ENCODE measurements around the gene BRAF. TPM values are rescaled to one million over a fixed set of nuclear protein-coding genes. Genes with fewer than 3 reads are reported as not detected.

BRAF gene
- total RNA-seq, 4 donors from 2014 or later = 20.9 to 51.8 (median 34.8) TPM

DNA sequence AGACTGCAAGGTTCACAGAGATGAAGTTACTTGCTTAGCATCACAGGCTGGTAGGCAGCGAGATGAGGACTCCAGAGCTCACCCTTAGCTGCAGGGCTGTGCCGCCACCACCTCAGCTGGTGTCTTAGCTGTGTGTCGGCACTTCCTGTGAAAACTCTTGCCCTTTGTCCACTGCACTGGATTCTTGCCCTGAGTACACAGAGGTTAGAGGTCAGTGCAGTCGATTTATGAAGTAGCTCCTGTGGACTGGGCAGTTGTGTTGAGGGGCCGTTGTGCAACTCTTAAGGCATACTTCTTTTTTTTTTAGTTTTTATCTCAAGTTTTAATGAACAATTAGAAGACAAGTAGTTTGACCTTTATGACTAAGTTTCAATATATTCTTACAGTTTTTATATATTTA is 217.6 kb downstream of the BRAF start:
- intact Hi-C loops (cut with DNase I; ENCODE audit: low total_unique reads) (no loop called here), in situ Hi-C loops (cut with MboI; ENCODE audit: low pct_ligation_motif_present in 1 of 4, low pct_unique_long_range_greater_than_20kb in 1 of 4, low sequenced_read_pairs in 3 of 4) (no loop called here)
- Histone ChIP-seq H3K36me3 (peaks cover 0 to 16% (median 7%) of the 10 kb centered on the region in 4 donors), H3K9me3 (no peaks in the 10 kb centered on the region), H3K27ac (no peak overlapping the region), H3K27me3 (no peaks in the 10 kb centered on the region), H3K4me1 (no peaks in the 10 kb centered on the region), H3K4me3 (no peak overlapping the region)
- TF ChIP-seq, protein P1, sequence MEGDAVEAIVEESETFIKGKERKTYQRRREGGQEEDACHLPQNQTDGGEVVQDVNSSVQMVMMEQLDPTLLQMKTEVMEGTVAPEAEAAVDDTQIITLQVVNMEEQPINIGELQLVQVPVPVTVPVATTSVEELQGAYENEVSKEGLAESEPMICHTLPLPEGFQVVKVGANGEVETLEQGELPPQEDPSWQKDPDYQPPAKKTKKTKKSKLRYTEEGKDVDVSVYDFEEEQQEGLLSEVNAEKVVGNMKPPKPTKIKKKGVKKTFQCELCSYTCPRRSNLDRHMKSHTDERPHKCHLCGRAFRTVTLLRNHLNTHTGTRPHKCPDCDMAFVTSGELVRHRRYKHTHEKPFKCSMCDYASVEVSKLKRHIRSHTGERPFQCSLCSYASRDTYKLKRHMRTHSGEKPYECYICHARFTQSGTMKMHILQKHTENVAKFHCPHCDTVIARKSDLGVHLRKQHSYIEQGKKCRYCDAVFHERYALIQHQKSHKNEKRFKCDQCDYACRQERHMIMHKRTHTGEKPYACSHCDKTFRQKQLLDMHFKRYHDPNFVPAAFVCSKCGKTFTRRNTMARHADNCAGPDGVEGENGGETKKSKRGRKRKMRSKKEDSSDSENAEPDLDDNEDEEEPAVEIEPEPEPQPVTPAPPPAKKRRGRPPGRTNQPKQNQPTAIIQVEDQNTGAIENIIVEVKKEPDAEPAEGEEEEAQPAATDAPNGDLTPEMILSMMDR (IDR thresholded peaks at IDR 0.05) = no peak
- TF ChIP-seq EP300 (IDR thresholded peaks at IDR 0.05; ENCODE audit: low read depth) (no peak), POLR2AphosphoS5 (IDR thresholded peaks at IDR 0.05) (no peak), POLR2A (IDR thresholded peaks at IDR 0.05) (no peak)
- whole genome bisulfite sequencing, 2 donors (ENCODE audit: low coverage in 1 of 2) = 82 to 91% methylated on average over 2 to 5 of the region's 5 CpGs
- DNase-seq = no peak

- TF ChIP-seq, protein P1 (IDR thresholded peaks at IDR 0.05) = no peak
- TF ChIP-seq POLR2A (IDR thresholded peaks at IDR 0.05) = no peak
- TF ChIP-seq POLR2AphosphoS5 (IDR thresholded peaks at IDR 0.05) = no peak
- in situ Hi-C loops (cut with MboI; ENCODE audit: low pct_ligation_motif_present in 1 of 4, low pct_unique_long_range_greater_than_20kb in 1 of 4, low sequenced_read_pairs in 3 of 4) = no loop called here
- no peaks in the 10 kb centered on the region for H3K27me3 ChIP-seq
- peaks cover 0 to under 1% (median 0%) of the 10 kb centered on the region in 4 donors for H3K4me1 ChIP-seq
- intact Hi-C loops (cut with DNase I; ENCODE audit: low total_unique reads) = no loop called here
- peaks cover 0 to 16% (median 7%) of the 10 kb centered on the region in 4 donors for H3K36me3 ChIP-seq
- WGBS, 2 donors (ENCODE audit: low coverage in 1 of 2) = 81 to 100% methylated on average over 2 of the region's 2 CpGs
- no peaks in the 10 kb centered on the region for H3K9me3 ChIP-seq
- H3K27ac ChIP-seq = no peak overlapping the region
- H3K4me3 ChIP-seq = no peak overlapping the region
- DNase-seq = no peak
Observed at GRCh38 chr7:140704205-140704604, 220.5 kb downstream of the BRAF start.

- Histone ChIP-seq H3K27me3 (no peaks in the 10 kb centered on the region), H3K4me3 (no peak overlapping the region), H3K27ac (no peak overlapping the region), H3K9me3 (no peaks in the 10 kb centered on the region), H3K4me1 (peaks cover 4 to 15% (median 8%) of the 10 kb centered on the region in 4 donors), H3K36me3 (peaks cover 0 to 16% (median 7%) of the 10 kb centered on the region in 4 donors)
- WGBS, 2 donors (ENCODE audit: low coverage in 1 of 2) = 84 to 86% methylated on average over 4 to 10 of the region's 10 CpGs
- TF ChIP-seq POLR2A (IDR thresholded peaks at IDR 0.05) (no peak), EP300 (IDR thresholded peaks at IDR 0.05; ENCODE audit: low read depth) (no peak)
- no peak for DNase-seq
- intact Hi-C loops (cut with DNase I; ENCODE audit: low total_unique reads) (no loop called here), in situ Hi-C loops (cut with MboI; ENCODE audit: low pct_ligation_motif_present in 1 of 4, low pct_unique_long_range_greater_than_20kb in 1 of 4, low sequenced_read_pairs in 3 of 4) (no loop called here)
Observed at GRCh38 chr7:140702774-140703173, 222.0 kb downstream of the BRAF start.

GRCh38 chr7:140698477-140698876 is 226.3 kb downstream of the BRAF start:
- Histone ChIP-seq H3K9me3 (no peaks in the 10 kb centered on the region), H3K4me3 (no peak overlapping the region), H3K27ac (no peak overlapping the region), H3K27me3 (no peaks in the 10 kb centered on the region), H3K4me1 (peaks cover 12 to 25% (median 18%) of the 10 kb centered on the region in 4 donors), H3K36me3 (no peaks in the 10 kb centered on the region)
- in situ Hi-C loops (cut with MboI; ENCODE audit: low pct_ligation_motif_present in 1 of 4, low pct_unique_long_range_greater_than_20kb in 1 of 4, low sequenced_read_pairs in 3 of 4) (loop anchor here (25.0 kb wide), 1 partner anchor 314 kb away; the partner anchor contains the start of gene MRPS33 (in 4 of the 4)), intact Hi-C loops (cut with DNase I; ENCODE audit: low total_unique reads) (no loop called here)
- no peak for DNase-seq
- TF ChIP-seq POLR2AphosphoS5 (IDR thresholded peaks at IDR 0.05) (no peak), POLR2A (IDR thresholded peaks at IDR 0.05) (no peak), EP300 (IDR thresholded peaks at IDR 0.05; ENCODE audit: low read depth) (no peak)
- TF ChIP-seq, protein P1 (IDR thresholded peaks at IDR 0.05) = no peak
- 67 to 83% methylated on average over 5 to 8 of the region's 8 CpGs for WGBS, 2 donors (ENCODE audit: low coverage in 1 of 2)

All from transverse colon (tissue), 4 donors.